Activated CD8-positive, alpha-beta T cell treated with anti-CD3 and anti-CD28 coated beads for 36 hours (primary cell): Measurements from ENCODE around the gene MTUS2. TPM values are rescaled to one million over a fixed set of nuclear protein-coding genes. Genes with fewer than 3 reads are reported as not detected.

ENCODE experiments used
- ATAC-seq: fragments of 200-7000 bp; cut with Tn5 transposase; one replicate; pipeline ENCODE4 v1.10.0; 2021; ENCODE audit warnings: mild to moderate bottlenecking, moderate library complexity
- CTCF ChIA-PET: fragments of 350-600 bp; sonication (Branson Sonifier 250); formaldehyde crosslinking; loops from one replicate; lab custom pipeline; 2021; ENCODE audit warnings: antibody characterized with exemption; lab: Charles Lee
- POLR2A ChIA-PET: fragments of 350-600 bp; sonication (Branson Sonifier 250); formaldehyde crosslinking; loops from one replicate; lab custom pipeline; 2021; ENCODE audit warnings: antibody characterized with exemption; lab: Charles Lee
- DNase-seq: peaks from one replicate; pipeline ENCODE4 v3.0.0-alpha.2; 2020
- H3K27ac Mint-ChIP-seq: one replicate; pipeline ENCODE4 v1.8.0; 2021; ENCODE audit warnings: mild to moderate bottlenecking, mixed read lengths
- H3K27me3 Mint-ChIP-seq: one replicate; pipeline ENCODE4 v1.8.0; 2021; ENCODE audit warnings: mixed read lengths
- H3K36me3 Mint-ChIP-seq: one replicate; pipeline ENCODE4 v1.8.0; 2021; ENCODE audit warnings: low read depth, mixed read lengths
- H3K4me1 Mint-ChIP-seq: one replicate; pipeline ENCODE4 v1.8.0; 2021; ENCODE audit warnings: low read depth, mixed read lengths
- H3K4me3 Mint-ChIP-seq: one replicate; pipeline ENCODE4 v1.8.0; 2021; ENCODE audit warnings: mild to moderate bottlenecking, moderate library complexity, mixed read lengths
- H3K9me3 Mint-ChIP-seq: one replicate; pipeline ENCODE4 v1.8.0; 2021; ENCODE audit warnings: mixed read lengths
- intact Hi-C: fragments of 100-400 bp; cut with micrococcal nuclease; formaldehyde crosslinking; loops from one replicate; pipeline ENCODE4 v1.10.0; 2022
- total RNA-seq, 2 experiments: library from RNA; stranded (reverse); gene quantifications; one replicate each; pipeline ENCODE4 v1.2.3, GENCODE V29; 2021
- TF ChIP-seq, protein P1 (sequence below): fragments of 200-600 bp; IDR thresholded peaks from one replicate; pipeline ENCODE4 v1.8.0; 2022; ENCODE audit warnings: antibody characterized with exemption, mild to moderate bottlenecking

The MTUS2 gene
- total RNA-seq, 2 experiments from 2014 or later: not detected

DNA sequence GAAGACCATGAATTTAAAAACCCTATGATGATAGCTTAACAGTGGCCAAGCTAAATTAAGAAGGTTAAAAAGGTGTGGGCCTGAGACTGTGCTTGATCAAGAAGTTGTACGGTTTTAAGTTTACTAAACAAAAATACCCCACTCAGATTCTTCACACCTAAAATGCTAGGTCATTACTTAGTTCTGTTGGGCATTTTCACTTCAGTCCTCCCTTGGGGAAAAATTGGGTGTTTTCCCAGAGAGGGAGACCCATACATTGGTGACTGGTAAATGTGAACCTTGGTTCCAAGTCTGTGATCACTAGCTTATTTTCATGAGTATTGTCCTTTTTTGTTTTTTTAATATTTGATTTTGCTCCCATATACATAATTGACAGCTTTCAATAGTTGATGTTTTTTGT is 44.4 kb downstream of the MTUS2 start:
- Mint-ChIP-seq H3K36me3 (no peaks in the 10 kb centered on the region), H3K27ac (no peak overlapping the region), H3K4me1 (no peaks in the 10 kb centered on the region), H3K9me3 (no peaks in the 10 kb centered on the region), H3K27me3 (peaks cover 2% of the 10 kb centered on the region), H3K4me3 (no peak overlapping the region)
- intact Hi-C loops: no loop called here
- CTCF ChIA-PET: no interaction called here
- ATAC-seq (no peak), DNase-seq (no peak)
- POLR2A ChIA-PET: interaction anchor here (0.7 kb wide), 1 partner anchor 37 kb away, joined by 3 read pairs; no protein-coding TSS in a partner anchor
- TF ChIP-seq, protein P1, sequence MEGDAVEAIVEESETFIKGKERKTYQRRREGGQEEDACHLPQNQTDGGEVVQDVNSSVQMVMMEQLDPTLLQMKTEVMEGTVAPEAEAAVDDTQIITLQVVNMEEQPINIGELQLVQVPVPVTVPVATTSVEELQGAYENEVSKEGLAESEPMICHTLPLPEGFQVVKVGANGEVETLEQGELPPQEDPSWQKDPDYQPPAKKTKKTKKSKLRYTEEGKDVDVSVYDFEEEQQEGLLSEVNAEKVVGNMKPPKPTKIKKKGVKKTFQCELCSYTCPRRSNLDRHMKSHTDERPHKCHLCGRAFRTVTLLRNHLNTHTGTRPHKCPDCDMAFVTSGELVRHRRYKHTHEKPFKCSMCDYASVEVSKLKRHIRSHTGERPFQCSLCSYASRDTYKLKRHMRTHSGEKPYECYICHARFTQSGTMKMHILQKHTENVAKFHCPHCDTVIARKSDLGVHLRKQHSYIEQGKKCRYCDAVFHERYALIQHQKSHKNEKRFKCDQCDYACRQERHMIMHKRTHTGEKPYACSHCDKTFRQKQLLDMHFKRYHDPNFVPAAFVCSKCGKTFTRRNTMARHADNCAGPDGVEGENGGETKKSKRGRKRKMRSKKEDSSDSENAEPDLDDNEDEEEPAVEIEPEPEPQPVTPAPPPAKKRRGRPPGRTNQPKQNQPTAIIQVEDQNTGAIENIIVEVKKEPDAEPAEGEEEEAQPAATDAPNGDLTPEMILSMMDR: no peak

DNA sequence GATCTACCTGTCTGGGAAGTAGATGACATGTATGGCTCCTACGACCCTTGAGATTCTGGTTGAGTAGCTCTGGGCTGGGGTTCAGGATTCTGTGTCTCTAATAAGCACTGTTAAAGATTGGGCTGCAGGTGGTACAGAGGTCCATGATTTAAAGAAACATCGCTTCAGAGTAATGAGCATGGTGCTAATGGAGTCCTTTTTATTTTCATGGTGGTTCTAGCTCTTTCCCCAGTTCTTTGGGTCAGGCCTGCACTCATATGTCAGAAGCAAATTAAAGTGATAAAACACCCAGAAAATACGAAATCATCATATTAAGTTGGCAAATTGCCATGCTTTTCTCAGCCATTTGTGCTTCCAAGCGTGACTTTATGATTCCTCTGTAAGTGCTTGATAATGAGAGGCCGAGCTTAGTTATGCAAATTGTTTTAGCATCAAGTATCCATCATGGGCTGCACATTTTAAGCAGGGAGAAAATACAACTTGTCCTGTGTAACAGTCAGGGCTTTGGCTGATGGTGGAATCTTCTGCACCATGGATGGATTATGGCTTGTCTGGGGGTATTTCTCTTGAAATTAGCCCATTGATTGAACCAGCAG is 45.1 kb downstream of the MTUS2 start:
- DNase-seq (no peak), ATAC-seq (no peak)
- Mint-ChIP-seq H3K27ac (no peak overlapping the region), H3K9me3 (no peaks in the 10 kb centered on the region), H3K36me3 (no peaks in the 10 kb centered on the region), H3K4me3 (no peak overlapping the region), H3K27me3 (peaks cover 2% of the 10 kb centered on the region), H3K4me1 (no peaks in the 10 kb centered on the region)
- CTCF ChIA-PET: no interaction called here
- intact Hi-C loops: no loop called here
- POLR2A ChIA-PET: no interaction called here
- TF ChIP-seq, protein P1: no peak

DNA sequence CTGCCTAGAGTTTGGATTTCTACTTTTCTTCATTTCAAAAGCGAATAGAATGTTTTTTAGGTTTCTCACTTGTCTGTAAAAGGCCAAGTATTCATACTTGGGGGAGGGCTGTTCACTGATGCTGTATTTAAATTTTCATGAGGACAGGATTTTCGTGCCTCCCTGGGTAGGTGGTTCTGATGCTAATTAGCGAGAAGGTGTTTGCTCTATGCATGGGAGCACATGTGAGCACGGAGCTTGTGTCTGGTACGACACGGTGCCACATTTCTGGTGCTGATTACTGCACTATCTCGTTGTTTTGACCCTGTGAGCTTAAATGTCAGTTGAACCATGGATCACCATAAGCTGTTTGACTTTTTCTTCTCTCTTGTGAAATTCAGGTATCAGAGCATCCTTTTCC is 45.8 kb downstream of the MTUS2 start:
- ChIA-PET POLR2A (no interaction called here), CTCF (no interaction called here)
- DNase-seq (no peak), ATAC-seq (no peak)
- Mint-ChIP-seq H3K4me1 (no peaks in the 10 kb centered on the region), H3K9me3 (no peaks in the 10 kb centered on the region), H3K27ac (no peak overlapping the region), H3K4me3 (no peak overlapping the region), H3K27me3 (peaks cover 4% of the 10 kb centered on the region), H3K36me3 (no peaks in the 10 kb centered on the region)
- intact Hi-C loops: no loop called here
- TF ChIP-seq, protein P1: no peak

DNA sequence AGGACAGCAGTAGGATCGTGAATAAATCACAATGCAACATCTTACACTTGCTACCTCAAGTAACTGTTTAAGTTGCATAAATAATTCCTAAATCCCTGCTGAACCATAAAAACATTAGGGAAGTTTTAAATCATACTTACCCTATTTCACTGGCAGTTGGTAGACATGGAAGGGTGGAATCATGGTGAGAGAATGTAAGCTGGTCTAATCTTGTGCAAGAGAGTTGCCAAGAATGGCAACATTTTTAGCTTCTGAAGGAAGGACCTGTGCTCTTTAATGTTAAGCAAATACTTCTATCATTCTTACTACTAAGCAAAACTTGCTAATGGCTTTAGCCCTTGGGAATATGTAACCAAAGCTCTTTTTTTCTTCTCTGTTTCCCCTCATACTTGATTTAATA is 46.8 kb downstream of the MTUS2 start:
- POLR2A ChIA-PET: no interaction called here
- no peak for DNase-seq
- Mint-ChIP-seq H3K27ac (no peak overlapping the region), H3K27me3 (peaks cover 4% of the 10 kb centered on the region), H3K9me3 (peaks cover 3% of the 10 kb centered on the region), H3K36me3 (no peaks in the 10 kb centered on the region), H3K4me1 (no peaks in the 10 kb centered on the region), H3K4me3 (no peak overlapping the region)
- intact Hi-C loops: no loop called here
- CTCF ChIA-PET: interaction anchor here (0.6 to 1.1 kb wide), 2 partner anchors 996 to 1041 kb away, joined by 3 to 4 read pairs; no protein-coding TSS in a partner anchor
- TF ChIP-seq, protein P1: no peak
- ATAC-seq: no peak

DNA sequence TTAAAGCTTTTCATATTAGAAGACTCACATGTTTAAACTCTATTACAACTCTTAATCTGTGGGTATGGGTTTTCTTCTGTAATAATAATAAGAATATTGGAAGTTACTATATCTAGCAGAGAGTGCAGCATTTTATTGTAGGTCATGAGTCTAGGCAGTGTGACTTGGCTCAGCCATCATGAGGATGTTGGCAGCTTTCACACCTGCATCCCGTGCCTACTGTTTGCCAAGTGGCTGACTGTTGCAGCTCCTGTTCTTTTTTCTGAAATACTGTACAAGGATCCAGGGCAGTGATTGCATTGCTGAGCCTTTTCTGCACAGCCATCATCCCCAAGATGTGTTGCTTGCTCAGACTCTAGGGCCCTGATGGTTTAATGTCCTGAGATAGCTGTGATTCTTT is 47.4 kb downstream of the MTUS2 start:
- H3K4me3 Mint-ChIP-seq: no peak overlapping the region
- no peak for DNase-seq
- intact Hi-C loops: no loop called here
- TF ChIP-seq, protein P1: no peak
- ATAC-seq: no peak
- H3K36me3 Mint-ChIP-seq: no peaks in the 10 kb centered on the region
- no peak overlapping the region for H3K27ac Mint-ChIP-seq
- no peaks in the 10 kb centered on the region for H3K4me1 Mint-ChIP-seq
- H3K9me3 Mint-ChIP-seq: peaks cover 9% of the 10 kb centered on the region
- CTCF ChIA-PET: interaction anchor here (1.1 kb wide), 1 partner anchor 1041 kb away, joined by 3 read pairs; no protein-coding TSS in a partner anchor
- POLR2A ChIA-PET: no interaction called here
- peaks cover 4% of the 10 kb centered on the region for H3K27me3 Mint-ChIP-seq
